Esophagus muscularis mucosa (tissue), 3 donors: Measurements from ENCODE around the gene GRAMD2B.

Experiments
- CTCF ChIP-seq, 3 experiments: fragments of 200-600 bp in 2 of 3; fragments of 450-650 bp in 1 of 3; sonication (generic) in 2 of 3; IDR thresholded peaks; one replicate each; pipeline ENCODE4 v1.5.1; 2017 to 2019; ENCODE audit warnings: antibody characterized with exemption in 3 of 3, mild to moderate bottlenecking in 2 of 3, moderate library complexity in 1 of 3
- POLR2A ChIP-seq: fragments of 450-650 bp; IDR thresholded peaks from one replicate; pipeline ENCODE4 v1.6.1; 2017; ENCODE audit warnings: antibody characterized with exemption, moderate library complexity, mild to moderate bottlenecking, low read depth
- POLR2AphosphoS5 ChIP-seq, 2 donors: sonication (generic); formaldehyde crosslinking; IDR thresholded peaks; one replicate each; pipeline ENCODE4 v1.6.1; 2017; ENCODE audit warnings: antibody characterized with exemption in 2 of 2

- TF ChIP-seq CTCF (IDR thresholded peaks at IDR 0.05) (no peak), POLR2AphosphoS5 (IDR thresholded peaks at IDR 0.05) (no peak), POLR2A (no peak)
Observed at GRCh38 chr5:126514131-126514557, 90.9 kb downstream of the GRAMD2B start.
